Hematopoietic multipotent progenitor cell treated with erythropoietin and hydrocortisone succinate and interleukin-3 and kit ligand, for 4 days (in vitro differentiated cells): ENCODE measurements around the gene FUCA2.

Source experiments
- DNase-seq: peaks from one replicate; pipeline ENCODE4 v3.0.0-alpha.2; 2015

FUCA2 gene

GRCh38 chr6:143510991-143511891 is at the start of gene FUCA2:
TSS of gene FUCA2 (minus strand) at chr6:143511720. CDS start at chr6:143511634, 86 bp downstream.
- peak; percentile 88 for DNase-seq

- DNase-seq, result no peak
These were observed 49.7 kb upstream of the FUCA2 start for GRCh38 chr6:143561105-143561704.

GRCh38 chr6:143559051-143559660 is 47.6 kb upstream of the FUCA2 start:
- no peak for DNase-seq

- DNase-seq, result no peak
These were observed 45.0 kb upstream of the FUCA2 start for GRCh38 chr6:143556529-143556928.

GRCh38 chr6:143555582-143555981 is 44.1 kb upstream of the FUCA2 start:
- DNase-seq, result no peak

- peak; percentile 88 for DNase-seq
These were observed 43.6 kb upstream of the FUCA2 start for GRCh38 chr6:143555071-143555492.

GRCh38 chr6:143553337-143553736 is 41.8 kb upstream of the FUCA2 start:
- DNase-seq, result no peak

- DNase-seq, result no peak
These were observed 38.4 kb upstream of the FUCA2 start for GRCh38 chr6:143549949-143550268.

- no peak for DNase-seq
These were observed 37.9 kb upstream of the FUCA2 start for GRCh38 chr6:143549221-143549948.

GRCh38 chr6:143546599-143546998 is 35.1 kb upstream of the FUCA2 start:
- no peak for DNase-seq

GRCh38 chr6:143545976-143546547 is 34.5 kb upstream of the FUCA2 start:
- DNase-seq, result peak; percentile 82

- no peak for DNase-seq
These were observed 33.6 kb upstream of the FUCA2 start for GRCh38 chr6:143545165-143545564.

GRCh38 chr6:143544011-143544696 is 32.6 kb upstream of the FUCA2 start:
- no peak for DNase-seq

GRCh38 chr6:143543435-143543834 is 31.9 kb upstream of the FUCA2 start:
- no peak for DNase-seq

GRCh38 chr6:143542888-143543287 is 31.4 kb upstream of the FUCA2 start:
- no peak for DNase-seq

GRCh38 chr6:143540192-143540591 is 28.7 kb upstream of the FUCA2 start:
- no peak for DNase-seq

- DNase-seq, result no peak
These were observed 28.2 kb upstream of the FUCA2 start for GRCh38 chr6:143539734-143540133.

- no peak for DNase-seq
These were observed 27.6 kb upstream of the FUCA2 start for GRCh38 chr6:143539106-143539505.

- no peak for DNase-seq
These were observed 26.9 kb upstream of the FUCA2 start for GRCh38 chr6:143538374-143538773.

GRCh38 chr6:143536866-143537691 is 25.6 kb upstream of the FUCA2 start:
- DNase-seq, result peak; percentile 92

- DNase-seq, result peak; percentile 80
These were observed 24.9 kb upstream of the FUCA2 start for GRCh38 chr6:143536461-143536865.
